Activated CD8-positive, alpha-beta memory T cell treated with anti-CD3 and anti-CD28 coated beads, Interleukin-2, amount 10 ng/mL, durations not matched to agents 7 days and 5 days (primary cell): ENCODE data around the gene ALDH3B1. TPM values are rescaled to one million over a fixed set of nuclear protein-coding genes. Genes with fewer than 3 reads are reported as not detected.
A peak's percentile ranks its signal among the peaks of the same experiment; 100 is the strongest.

ENCODE experiments used
- ATAC-seq: fragments of 150-1000 bp; cut with Tn5 transposase; one replicate; pipeline ENCODE4 v1.10.0; 2021; ENCODE audit warnings: moderate library complexity
- CTCF ChIA-PET: fragments of 350-600 bp; sonication (Branson Sonifier 250); formaldehyde crosslinking; loops from one replicate; lab custom pipeline; 2021; ENCODE audit warnings: antibody characterized with exemption; lab: Charles Lee
- DNase-seq: peaks from one replicate; pipeline ENCODE4 v3.0.0-alpha.2; 2020
- H3K27ac Mint-ChIP-seq: one replicate; pipeline ENCODE4 v1.8.0; 2021; ENCODE audit warnings: mild to moderate bottlenecking, mixed read lengths
- H3K27me3 Mint-ChIP-seq: one replicate; pipeline ENCODE4 v1.8.0; 2021; ENCODE audit warnings: mixed read lengths
- H3K36me3 Mint-ChIP-seq: one replicate; pipeline ENCODE4 v1.8.0; 2021; ENCODE audit warnings: mild to moderate bottlenecking, mixed read lengths
- H3K4me1 Mint-ChIP-seq: one replicate; pipeline ENCODE4 v1.8.0; 2021; ENCODE audit warnings: mixed read lengths
- H3K4me3 Mint-ChIP-seq: one replicate; pipeline ENCODE4 v1.8.0; 2021; ENCODE audit warnings: mild to moderate bottlenecking, moderate library complexity, mixed read lengths
- H3K9me3 Mint-ChIP-seq: one replicate; pipeline ENCODE4 v1.8.0; 2022; ENCODE audit warnings: low read depth, mixed read lengths
- total RNA-seq, 2 experiments: library from RNA; stranded (reverse); gene quantifications; one replicate each; pipeline ENCODE4 v1.2.3, GENCODE V29; 2021

ALDH3B1 gene
- total RNA-seq, 2 experiments from 2014 or later = not detected

- Mint-ChIP-seq H3K27me3 (peaks cover 2% of the 10 kb centered on the region), H3K9me3 (no peaks in the 10 kb centered on the region), H3K4me3 (no peak overlapping the region), H3K27ac (no peak overlapping the region), H3K36me3 (no peaks in the 10 kb centered on the region), H3K4me1 (peaks cover 3% of the 10 kb centered on the region)
- DNase-seq (no peak), ATAC-seq (no peak)
- CTCF ChIA-PET = no interaction called here
These were observed 12.4 kb downstream of the ALDH3B1 start for GRCh38 chr11:68022531-68022930.

- Mint-ChIP-seq H3K27ac (no peak overlapping the region), H3K4me3 (no peak overlapping the region), H3K27me3 (peaks cover 2% of the 10 kb centered on the region), H3K36me3 (no peaks in the 10 kb centered on the region), H3K9me3 (no peaks in the 10 kb centered on the region), H3K4me1 (peaks cover 11% of the 10 kb centered on the region)
- CTCF ChIA-PET = interaction anchor here (1.5 kb wide), 1 partner anchor 15 kb away, joined by 5 read pairs; the partner anchor contains the start of gene ALDH3B1
- no peak for DNase-seq
- ATAC-seq = no peak
These were observed 14.4 kb downstream of the ALDH3B1 start for GRCh38 chr11:68024508-68024907.

DNA sequence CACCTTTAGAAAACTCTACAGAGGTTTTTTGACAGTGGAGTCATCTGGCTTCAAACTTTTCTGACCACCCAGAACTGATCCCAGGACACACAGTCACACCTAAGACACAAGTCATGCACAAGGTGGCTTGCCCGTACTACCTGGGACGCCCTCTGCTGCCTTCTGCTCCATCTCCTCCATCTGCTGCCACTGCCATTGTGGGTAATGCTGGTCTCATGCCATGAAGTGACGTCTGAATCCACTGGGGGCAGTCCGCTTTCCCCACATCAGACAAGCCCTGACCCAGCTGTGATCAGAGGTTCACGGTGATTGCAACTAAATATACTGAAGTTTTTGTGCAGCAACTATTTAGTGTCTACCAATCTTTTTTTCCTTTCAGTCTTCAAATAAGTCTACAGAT is 14.9 kb downstream of the ALDH3B1 start:
- peaks cover 15% of the 10 kb centered on the region for H3K4me1 Mint-ChIP-seq
- ATAC-seq (no peak), DNase-seq (no peak)
- H3K9me3 Mint-ChIP-seq = no peaks in the 10 kb centered on the region
- H3K36me3 Mint-ChIP-seq = no peaks in the 10 kb centered on the region
- H3K27me3 Mint-ChIP-seq = peaks cover 2% of the 10 kb centered on the region
- CTCF ChIA-PET = no interaction called here
- H3K4me3 Mint-ChIP-seq = no peak overlapping the region
- no peak overlapping the region for H3K27ac Mint-ChIP-seq

GRCh38 chr11:68026391-68027105 is 16.4 kb downstream of the ALDH3B1 start:
- peaks cover 21% of the 10 kb centered on the region for H3K4me1 Mint-ChIP-seq
- DNase-seq = no peak
- peaks cover 2% of the 10 kb centered on the region for H3K27me3 Mint-ChIP-seq
- no peak overlapping the region for H3K27ac Mint-ChIP-seq
- CTCF ChIA-PET = no interaction called here
- no peak for ATAC-seq
- H3K4me3 Mint-ChIP-seq = no peak overlapping the region
- H3K36me3 Mint-ChIP-seq = no peaks in the 10 kb centered on the region
- H3K9me3 Mint-ChIP-seq = no peaks in the 10 kb centered on the region

DNA sequence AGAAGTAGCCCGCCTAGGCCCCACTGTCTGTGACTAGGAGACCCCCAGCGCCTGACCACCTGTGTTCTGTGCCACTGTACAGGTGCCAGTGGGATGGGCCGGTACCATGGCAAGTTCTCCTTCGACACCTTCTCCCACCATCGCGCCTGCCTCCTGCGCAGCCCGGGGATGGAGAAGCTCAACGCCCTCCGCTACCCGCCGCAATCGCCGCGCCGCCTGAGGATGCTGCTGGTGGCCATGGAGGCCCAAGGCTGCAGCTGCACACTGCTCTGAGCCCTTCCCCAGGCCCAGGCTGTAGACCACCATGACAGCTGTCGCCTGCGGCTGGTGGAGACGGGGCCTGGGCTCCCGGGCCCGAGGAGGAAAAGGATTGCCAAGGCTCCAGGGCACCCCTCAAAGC is 17.5 kb downstream of the ALDH3B1 start:
- H3K4me3 Mint-ChIP-seq = no peak overlapping the region
- ATAC-seq (no peak), DNase-seq (no peak)
- no peaks in the 10 kb centered on the region for H3K36me3 Mint-ChIP-seq
- H3K4me1 Mint-ChIP-seq = peaks cover 24% of the 10 kb centered on the region
- peaks cover 2% of the 10 kb centered on the region for H3K27me3 Mint-ChIP-seq
- CTCF ChIA-PET = no interaction called here
- H3K9me3 Mint-ChIP-seq = no peaks in the 10 kb centered on the region
- no peak overlapping the region for H3K27ac Mint-ChIP-seq

GRCh38 chr11:68028802-68029545 is 18.8 kb downstream of the ALDH3B1 start:
- Mint-ChIP-seq H3K27ac (peak overlapping the region; percentile 58), H3K4me3 (peak overlapping the region; percentile 98), H3K36me3 (peaks cover 2% of the 10 kb centered on the region), H3K9me3 (no peaks in the 10 kb centered on the region), H3K4me1 (peaks cover 26% of the 10 kb centered on the region), H3K27me3 (peaks cover 2% of the 10 kb centered on the region)
- no peak for ATAC-seq
- CTCF ChIA-PET = no interaction called here
- no peak for DNase-seq

- ATAC-seq (peak; percentile 97), DNase-seq (peak; percentile 97)
- no peaks in the 10 kb centered on the region for H3K9me3 Mint-ChIP-seq
- H3K36me3 Mint-ChIP-seq = peaks cover 5% of the 10 kb centered on the region
- peak within 1 kb of the TSS; percentile 97 for H3K27ac Mint-ChIP-seq
- peaks cover 29% of the 10 kb centered on the region for H3K4me1 Mint-ChIP-seq
- peak within 1 kb of the TSS; percentile 98 for H3K4me3 Mint-ChIP-seq
- peaks cover under 1% of the 10 kb centered on the region for H3K27me3 Mint-ChIP-seq
- CTCF ChIA-PET = interaction anchor here (0.9 to 2.7 kb wide), 3 partner anchors 9 to 179 kb away, joined by 3 to 11 read pairs (median 4); partner anchors contain the start of gene TCIRG1
These were observed 20.4 kb downstream of the ALDH3B1 start, which contains the start of gene NDUFS8 for GRCh38 chr11:68030318-68031143. TSS of gene NDUFS8 (plus strand) at chr11:68030681. CDS start at chr11:68032152, 1,471 bp downstream.

DNA sequence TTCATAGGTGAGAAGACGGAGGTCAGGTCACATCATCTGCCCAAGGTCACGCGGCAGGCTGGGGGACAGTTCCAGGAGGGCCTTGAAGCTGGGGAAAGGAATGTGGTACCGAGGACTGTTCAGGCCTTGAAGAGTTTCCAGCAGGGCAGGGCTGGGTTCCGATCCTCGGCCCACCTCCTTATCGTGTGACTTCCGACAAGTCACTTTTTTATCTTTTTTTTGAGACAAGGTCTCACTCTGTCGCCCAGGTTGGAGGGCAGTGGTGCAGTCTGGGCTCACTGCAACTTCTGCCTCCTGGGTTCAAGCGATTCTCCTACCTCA is 21.0 kb downstream of the ALDH3B1 start:
- Mint-ChIP-seq H3K9me3 (no peaks in the 10 kb centered on the region), H3K27me3 (no peaks in the 10 kb centered on the region), H3K4me1 (peaks cover 35% of the 10 kb centered on the region), H3K4me3 (peak overlapping the region; percentile 98), H3K27ac (peak overlapping the region; percentile 97), H3K36me3 (peaks cover 5% of the 10 kb centered on the region)
- CTCF ChIA-PET = interaction anchor here (1.6 to 2.7 kb wide), 2 partner anchors 9 to 178 kb away, joined by 4 to 11 read pairs; partner anchors contain the start of gene TCIRG1
- ATAC-seq (no peak), DNase-seq (peak; percentile 49)

GRCh38 chr11:68032003-68032402 is 21.9 kb downstream of the ALDH3B1 start:
- CTCF ChIA-PET = interaction anchor here (1.6 to 2.7 kb wide), 2 partner anchors 8 to 177 kb away, joined by 4 to 11 read pairs; partner anchors contain the start of gene TCIRG1
- ATAC-seq (no peak), DNase-seq (no peak)
- Mint-ChIP-seq H3K27ac (peak overlapping the region; percentile 30), H3K36me3 (peaks cover 5% of the 10 kb centered on the region), H3K9me3 (no peaks in the 10 kb centered on the region), H3K27me3 (no peaks in the 10 kb centered on the region), H3K4me1 (peaks cover 41% of the 10 kb centered on the region), H3K4me3 (peak overlapping the region; percentile 98)

DNA sequence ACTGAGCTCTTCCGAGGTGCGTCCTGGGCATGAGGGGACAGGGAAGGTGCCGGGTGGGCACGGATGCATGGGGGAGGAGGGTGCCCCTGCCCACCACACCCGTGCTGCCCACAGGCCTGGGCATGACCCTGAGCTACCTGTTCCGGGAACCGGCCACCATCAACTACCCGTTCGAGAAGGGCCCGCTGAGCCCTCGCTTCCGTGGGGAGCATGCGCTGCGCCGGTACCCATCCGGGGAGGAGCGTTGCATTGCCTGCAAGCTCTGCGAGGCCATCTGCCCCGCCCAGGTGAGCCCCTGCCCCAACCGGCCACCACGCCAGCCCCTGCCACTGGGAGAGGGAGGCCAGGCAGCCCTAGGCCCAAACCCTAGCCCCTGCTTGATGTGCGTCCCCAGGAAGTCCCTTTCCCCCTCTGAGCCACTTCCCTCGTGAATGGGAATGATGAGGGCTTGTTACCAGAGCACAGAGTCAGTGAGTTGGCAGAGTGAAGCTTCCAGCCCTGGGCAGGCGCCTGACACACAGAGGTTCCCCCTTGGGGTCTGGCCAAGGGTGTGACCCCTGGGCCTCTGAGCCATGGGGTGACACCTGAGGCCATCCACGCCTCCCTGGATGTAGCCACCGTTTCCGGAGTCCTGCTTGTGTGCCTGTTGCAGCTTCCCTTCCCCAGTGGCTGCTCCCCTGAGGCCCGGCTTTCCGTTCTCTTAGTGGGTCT is 23.0 kb downstream of the ALDH3B1 start:
- Mint-ChIP-seq H3K9me3 (no peaks in the 10 kb centered on the region), H3K36me3 (peaks cover 5% of the 10 kb centered on the region), H3K27ac (no peak overlapping the region), H3K27me3 (no peaks in the 10 kb centered on the region), H3K4me3 (no peak overlapping the region), H3K4me1 (peaks cover 50% of the 10 kb centered on the region)
- no peak for DNase-seq
- CTCF ChIA-PET = no interaction called here
- no peak for ATAC-seq

GRCh38 chr11:68033708-68034045 is 23.6 kb downstream of the ALDH3B1 start:
- CTCF ChIA-PET = no interaction called here

DNA sequence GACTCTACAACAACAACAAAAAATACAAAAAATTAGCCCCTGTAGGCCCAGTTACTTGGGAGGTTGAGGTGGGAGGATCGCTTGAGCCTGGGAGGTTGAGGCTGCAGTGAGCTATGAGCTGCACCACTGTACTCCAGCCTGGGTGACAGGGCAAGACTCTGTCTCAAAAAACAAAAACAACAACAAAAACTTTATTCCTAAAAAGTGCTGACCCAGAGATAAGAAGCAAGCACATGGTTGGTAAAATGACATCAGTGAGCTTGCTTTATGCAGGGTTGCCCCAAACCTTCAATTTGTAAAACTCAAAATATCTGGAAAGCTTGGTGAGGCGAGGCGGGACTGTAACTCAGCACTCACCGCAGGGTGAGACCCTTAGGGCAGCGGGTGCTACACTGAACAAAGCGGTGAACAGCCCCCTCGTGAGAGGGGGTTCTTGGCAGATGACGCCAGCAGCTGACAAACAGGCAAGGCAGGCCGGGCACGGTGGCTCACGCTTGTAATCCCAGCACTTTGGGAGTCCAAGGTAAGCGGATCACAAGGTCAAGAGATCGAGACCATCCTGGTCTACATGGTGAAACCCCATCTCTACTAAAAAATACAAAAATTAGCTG is 25.2 kb downstream of the ALDH3B1 start:
- Mint-ChIP-seq H3K4me1 (peaks cover 40% of the 10 kb centered on the region), H3K4me3 (no peak overlapping the region), H3K9me3 (no peaks in the 10 kb centered on the region), H3K36me3 (peaks cover 5% of the 10 kb centered on the region), H3K27ac (peak overlapping the region; percentile 96), H3K27me3 (no peaks in the 10 kb centered on the region)
- no peak for ATAC-seq
- CTCF ChIA-PET = interaction anchor here (1.5 kb wide), 1 partner anchor 173 kb away, joined by 4 read pairs; no protein-coding TSS in a partner anchor
- no peak for DNase-seq

More at GRCh38 chr11:68033708-68034045, 23.6 kb downstream of the ALDH3B1 start:
- no peak for ATAC-seq
- Mint-ChIP-seq H3K4me3 (no peak overlapping the region), H3K36me3 (peaks cover 5% of the 10 kb centered on the region), H3K4me1 (peaks cover 52% of the 10 kb centered on the region), H3K27ac (peak overlapping the region; percentile 32), H3K27me3 (no peaks in the 10 kb centered on the region), H3K9me3 (no peaks in the 10 kb centered on the region)
- DNase-seq = no peak
